Naive thymus-derived CD4-positive, alpha-beta T cell (primary cell): ENCODE measurements around the gene RNF114. TPM values are rescaled to one million over a fixed set of nuclear protein-coding genes. Genes with fewer than 3 reads are reported as not detected.
"Not testable (repeated sequence)": the region's sequence is repeated elsewhere in the genome, so short reads cannot be mapped to it uniquely, and the experiment has no call there.

Experiments used
- ATAC-seq: fragments of 150-1000 bp; cut with Tn5 transposase; 2 replicates; pipeline ENCODE4 v1.10.0; 2021; ENCODE audit warnings: mild to moderate bottlenecking, moderate library complexity
- CTCF ChIA-PET: fragments of 350-600 bp; sonication (Branson Sonifier 250); formaldehyde crosslinking; loops from one replicate; lab custom pipeline; 2021; ENCODE audit warnings: antibody characterized with exemption; lab: Charles Lee
- POLR2A ChIA-PET: fragments of 350-600 bp; sonication (Branson Sonifier 250); formaldehyde crosslinking; loops from one replicate; lab custom pipeline; 2021; ENCODE audit warnings: antibody characterized with exemption, inconsistent platforms; lab: Charles Lee
- DNase-seq, 9 donors: peaks; one replicate each; pipeline versions ENCODE4 v3.0.0 to v3.0.0-alpha.2; 2020 to 2022; ENCODE audit warnings: mixed read lengths in 1 of 9
- H3K27ac ChIP-seq: one replicate; pipeline ENCODE4 v1.7.0; 2013; ENCODE audit warnings: mild to moderate bottlenecking, low read depth, low read length, moderate library complexity
- H3K27me3 ChIP-seq, 2 donors: one replicate each; pipeline ENCODE4 v1.7.0; 2013; ENCODE audit warnings: low read length in 2 of 2, mild to moderate bottlenecking in 2 of 2, moderate library complexity in 2 of 2; ENCODE audit not compliant: control insufficient read depth in 2 of 2, insufficient read depth in 2 of 2
- H3K36me3 ChIP-seq, 3 experiments: 1 replicate in 2 of 3; 2 replicates in 1 of 3; pipeline ENCODE4 v1.7.0; 2013; ENCODE audit warnings: low read length in 3 of 3, mild to moderate bottlenecking in 3 of 3, moderate library complexity in 1 of 3; ENCODE audit not compliant: insufficient read depth in 3 of 3, control insufficient read depth in 2 of 3
- H3K4me1 ChIP-seq, 2 donors: one replicate each; pipeline ENCODE4 v1.7.0; 2013; ENCODE audit warnings: low read length in 2 of 2, mild to moderate bottlenecking in 2 of 2, moderate library complexity in 1 of 2; ENCODE audit not compliant: control insufficient read depth in 2 of 2, insufficient read depth in 2 of 2
- H3K4me3 ChIP-seq: 2 replicates; pipeline ENCODE4 v1.7.0; 2013; ENCODE audit warnings: mild to moderate bottlenecking, low read length
- H3K9me3 ChIP-seq, 3 experiments: 1 replicate in 2 of 3; 2 replicates in 1 of 3; pipeline ENCODE4 v1.7.0; 2013; ENCODE audit warnings: low read length in 3 of 3; ENCODE audit not compliant: control insufficient read depth in 2 of 3
- H3K27ac Mint-ChIP-seq, 9 donors: one replicate each; pipeline ENCODE4 v1.8.0; 2020 to 2022; ENCODE audit warnings: mixed read lengths in 9 of 9, mild to moderate bottlenecking in 8 of 9, moderate library complexity in 5 of 9, inconsistent platforms in 2 of 9
- H3K27me3 Mint-ChIP-seq, 5 donors: one replicate each; pipeline ENCODE4 v1.8.0; 2021 to 2022; ENCODE audit warnings: mixed read lengths in 5 of 5, mild to moderate bottlenecking in 1 of 5
- H3K36me3 Mint-ChIP-seq, 5 donors: one replicate each; pipeline ENCODE4 v1.8.0; 2020 to 2022; ENCODE audit warnings: mixed read lengths in 5 of 5, mild to moderate bottlenecking in 3 of 5, inconsistent platforms in 1 of 5
- H3K4me1 Mint-ChIP-seq, 7 donors: one replicate each; pipeline ENCODE4 v1.8.0; 2020 to 2022; ENCODE audit warnings: mixed read lengths in 7 of 7, mild to moderate bottlenecking in 3 of 7, inconsistent platforms in 1 of 7
- H3K4me3 Mint-ChIP-seq, 10 donors: one replicate each; pipeline ENCODE4 v1.8.0; 2020 to 2022; ENCODE audit warnings: mild to moderate bottlenecking in 10 of 10, mixed read lengths in 10 of 10, moderate library complexity in 6 of 10, inconsistent platforms in 2 of 10
- H3K9me3 Mint-ChIP-seq, 11 donors: one replicate each; pipeline ENCODE4 v1.8.0; 2020 to 2022; ENCODE audit warnings: mixed read lengths in 11 of 11, mild to moderate bottlenecking in 4 of 11, inconsistent platforms in 1 of 11, moderate library complexity in 1 of 11
- intact Hi-C, 2 donors: fragments of 100-400 bp; cut with micrococcal nuclease; formaldehyde crosslinking; loops; one replicate each; pipeline ENCODE4 v1.15.1; 2023
- polyA plus RNA-seq, 2 donors: library from polyadenylated mRNA; unstranded; fragments of 300-500 nt; fragmentation: Illumina TruSeq; gene quantifications; one replicate each; pipeline ENCODE4 v1.2.3, GENCODE V29; 2021
- total RNA-seq, 6 experiments: library from RNA in 5 of 6; stranded (reverse) in 5 of 6; gene quantifications; 1 replicate in 5 of 6; 2 replicates in 1 of 6; pipeline ENCODE4 v1.2.3 and lab custom pipeline; 2021 to 2026

Gene RNF114
- total and polyA plus RNA-seq, 7 experiments from 2014 or later, result 67.1 to 143 (median 106) TPM

- H3K4me1 ChIP-seq, result no peaks in the 10 kb centered on the region
- no peaks in the 10 kb centered on the region for H3K27me3 Mint-ChIP-seq
- POLR2A ChIA-PET, result no interaction called here
- DNase-seq (no peak), ATAC-seq (no peak)
- H3K4me3 Mint-ChIP-seq, result no peak overlapping the region
- no peak overlapping the region for H3K27ac Mint-ChIP-seq
- no peaks in the 10 kb centered on the region for H3K9me3 Mint-ChIP-seq
- H3K9me3 ChIP-seq, result no peaks in the 10 kb centered on the region
- no peak overlapping the region for H3K27ac ChIP-seq
- H3K36me3 Mint-ChIP-seq, result no peaks in the 10 kb centered on the region
- H3K27me3 ChIP-seq, result no peaks in the 10 kb centered on the region
- CTCF ChIA-PET, result no interaction called here
- H3K36me3 ChIP-seq, result peaks cover 0 to 6% (median 0%) of the 10 kb centered on the region in 3 experiments
- intact Hi-C loops, result no loop called here
- no peak overlapping the region for H3K4me3 ChIP-seq
- no peaks in the 10 kb centered on the region for H3K4me1 Mint-ChIP-seq
Observed at GRCh38 chr20:49969946-49970345, 33.7 kb downstream of the RNF114 start.

GRCh38 chr20:49970498-49970897, 34.3 kb downstream of the RNF114 start:
- intact Hi-C loops, result no loop called here

GRCh38 chr20:49973981-49974380, 37.8 kb downstream of the RNF114 start:
- ATAC-seq, result no peak
- Histone ChIP-seq H3K9me3 (no peaks in the 10 kb centered on the region), H3K4me1 (peaks cover 0 to 4% of the 10 kb centered on the region in 2 donors), H3K27ac (no peak overlapping the region), H3K4me3 (no peak overlapping the region), H3K27me3 (no peaks in the 10 kb centered on the region), H3K36me3 (no peaks in the 10 kb centered on the region)
- Mint-ChIP-seq H3K27ac (no peak overlapping the region), H3K9me3 (no peaks in the 10 kb centered on the region), H3K36me3 (no peaks in the 10 kb centered on the region), H3K27me3 (peaks cover 0 to 7% (median 0%) of the 10 kb centered on the region in 5 donors), H3K4me3 (no peak overlapping the region), H3K4me1 (no peaks in the 10 kb centered on the region)
- no peak for DNase-seq
- POLR2A ChIA-PET, result no interaction called here
- CTCF ChIA-PET, result no interaction called here
- intact Hi-C loops, result no loop called here

More at GRCh38 chr20:49970498-49970897, 34.3 kb downstream of the RNF114 start:
- Mint-ChIP-seq H3K4me1 (no peaks in the 10 kb centered on the region), H3K4me3 (no peak overlapping the region), H3K9me3 (no peaks in the 10 kb centered on the region), H3K36me3 (no peaks in the 10 kb centered on the region), H3K27me3 (no peaks in the 10 kb centered on the region), H3K27ac (no peak overlapping the region)
- no peaks in the 10 kb centered on the region for H3K4me1 ChIP-seq
- ATAC-seq, result no peak
- ChIA-PET CTCF (no interaction called here), POLR2A (no interaction called here)
- no peaks in the 10 kb centered on the region for H3K27me3 ChIP-seq
- DNase-seq, result no peak
- no peak overlapping the region for H3K27ac ChIP-seq
- no peaks in the 10 kb centered on the region for H3K9me3 ChIP-seq
- H3K36me3 ChIP-seq, result peaks cover 0 to under 1% (median 0%) of the 10 kb centered on the region in 3 experiments
- no peak overlapping the region for H3K4me3 ChIP-seq

GRCh38 chr20:49976542-49976941, 40.3 kb downstream of the RNF114 start:
- no peak for ATAC-seq
- Mint-ChIP-seq H3K9me3 (no peaks in the 10 kb centered on the region), H3K27me3 (peaks cover 0 to 26% (median 0%) of the 10 kb centered on the region in 5 donors), H3K4me1 (peaks cover 5 to 17% (median 11%) of the 10 kb centered on the region in 7 donors), H3K36me3 (no peaks in the 10 kb centered on the region), H3K4me3 (no peak overlapping the region), H3K27ac (no peak overlapping the region)
- no peak for DNase-seq
- H3K4me1 ChIP-seq, result peaks cover 0 to 11% of the 10 kb centered on the region in 2 donors
- no peaks in the 10 kb centered on the region for H3K27me3 ChIP-seq
- intact Hi-C loops, result loop anchor here in 1 of 2 donors (5.0 kb wide), 2 partner anchors 111 to 486 kb away; no protein-coding TSS in a partner anchor
- H3K36me3 ChIP-seq, result no peaks in the 10 kb centered on the region
- ChIA-PET POLR2A (interaction anchor here (0.6 to 0.7 kb wide), 3 partner anchors 39 to 201 kb away, joined by 3 to 4 read pairs (median 3); partner anchors contain the start of gene UBE2V1), CTCF (interaction anchor here (0.5 to 5.0 kb wide), 2 partner anchors 94 to 270 kb away, joined by 6 to 61 read pairs; no protein-coding TSS in a partner anchor)
- H3K9me3 ChIP-seq, result no peaks in the 10 kb centered on the region
- no peak overlapping the region for H3K4me3 ChIP-seq
- no peak overlapping the region for H3K27ac ChIP-seq

- H3K27ac Mint-ChIP-seq, H3K4me3 Mint-ChIP-seq, H3K4me3 ChIP-seq, DNase-seq, ATAC-seq, H3K36me3 Mint-ChIP-seq, H3K9me3 ChIP-seq, H3K27ac ChIP-seq, H3K9me3 Mint-ChIP-seq, H3K27me3 ChIP-seq, H3K36me3 ChIP-seq, POLR2A ChIA-PET: not testable (repeated sequence)
- CTCF ChIA-PET, result interaction anchor here (0.6 to 5.0 kb wide), 6 partner anchors 11 to 807 kb away, joined by 3 to 61 read pairs (median 4); no protein-coding TSS in a partner anchor
- intact Hi-C loops, result loop anchor here in 1 of 2 donors (5.0 kb wide), 2 partner anchors 110 to 485 kb away; no protein-coding TSS in a partner anchor
- Mint-ChIP-seq H3K4me1 (peaks cover 8 to 22% (median 16%) of the 10 kb centered on the region in 7 donors), H3K27me3 (peaks cover 0 to 35% (median 0%) of the 10 kb centered on the region in 5 donors)
- peaks cover 4 to 11% of the 10 kb centered on the region in 2 donors for H3K4me1 ChIP-seq
Observed at GRCh38 chr20:49977740-49978139, 41.5 kb downstream of the RNF114 start.

- H3K4me3 Mint-ChIP-seq, result no peak overlapping the region
- ATAC-seq (no peak), DNase-seq (no peak)
- peaks cover 12 to 27% (median 24%) of the 10 kb centered on the region in 7 donors for H3K4me1 Mint-ChIP-seq
- H3K4me1 ChIP-seq, result peaks cover 11 to 18% of the 10 kb centered on the region in 2 donors
- H3K27me3 Mint-ChIP-seq, result peaks cover 0 to 41% (median 0%) of the 10 kb centered on the region in 5 donors
- intact Hi-C loops, result loop anchor here (1.0 to 5.0 kb wide), 6 partner anchors 93 to 484 kb away; no protein-coding TSS in a partner anchor
- POLR2A ChIA-PET, result interaction anchor here (1.0 to 1.5 kb wide), 4 partner anchors 16 to 198 kb away, joined by 3 to 11 read pairs (median 4); no protein-coding TSS in a partner anchor
- H3K9me3 Mint-ChIP-seq, result no peaks in the 10 kb centered on the region
- CTCF ChIA-PET, result interaction anchor here (0.6 to 5.0 kb wide), 18 partner anchors 10 to 806 kb away, joined by 3 to 61 read pairs (median 3); no protein-coding TSS in a partner anchor
- no peaks in the 10 kb centered on the region for H3K27me3 ChIP-seq
- no peaks in the 10 kb centered on the region for H3K36me3 Mint-ChIP-seq
- H3K27ac ChIP-seq, result no peak overlapping the region
- no peaks in the 10 kb centered on the region for H3K36me3 ChIP-seq
- H3K4me3 ChIP-seq, result no peak overlapping the region
- H3K27ac Mint-ChIP-seq, result no peak overlapping the region
- no peaks in the 10 kb centered on the region for H3K9me3 ChIP-seq
Observed at GRCh38 chr20:49978685-49979029, 42.5 kb downstream of the RNF114 start.
